Mesenchymal stem cell (in vitro differentiated cells and primary cell): ENCODE data around the gene PHC2.
A peak's percentile ranks its signal among the peaks of the same experiment; 100 is the strongest.

Experiments used
- DNase-seq: peaks from one replicate; pipeline ENCODE4 v3.0.0-alpha.2; 2013
- H2AFZ ChIP-seq: one replicate; pipeline ENCODE4 v1.6.1; 2013; ENCODE audit warnings: low read depth, mild to moderate bottlenecking, control low read depth, inconsistent platforms, low read length, moderate library complexity
- H2AK5ac ChIP-seq: 2 replicates; pipeline ENCODE4 v1.6.1; 2013; ENCODE audit warnings: low read length, moderate library complexity, mild to moderate bottlenecking, inconsistent platforms; ENCODE audit not compliant: severe bottlenecking
- H2BK120ac ChIP-seq: one replicate; pipeline ENCODE4 v1.6.1; 2013; ENCODE audit warnings: low read depth, mild to moderate bottlenecking, inconsistent platforms, low read length, moderate library complexity
- H2BK12ac ChIP-seq, 2 experiments: one replicate each; pipeline ENCODE4 v1.6.1; 2013; ENCODE audit warnings: inconsistent platforms in 2 of 2, low read length in 2 of 2, mild to moderate bottlenecking in 2 of 2, moderate library complexity in 2 of 2, control low read depth in 1 of 2
- H2BK15ac ChIP-seq: one replicate; pipeline ENCODE4 v1.6.1; 2013; ENCODE audit warnings: mild to moderate bottlenecking, low read depth, inconsistent platforms; ENCODE audit not compliant: poor library complexity, severe bottlenecking
- H2BK5ac ChIP-seq: 2 replicates; pipeline ENCODE4 v1.6.1; 2013; ENCODE audit warnings: low read depth, mild to moderate bottlenecking, low read length, control low read depth, inconsistent platforms; ENCODE audit not compliant: poor library complexity, severe bottlenecking
- H3K14ac ChIP-seq, 2 experiments: one replicate each; pipeline ENCODE4 v1.6.1; 2013; ENCODE audit warnings: inconsistent platforms in 2 of 2, low read length in 2 of 2, control low read depth in 1 of 2, mild to moderate bottlenecking in 1 of 2, moderate library complexity in 1 of 2
- H3K18ac ChIP-seq, 2 experiments: one replicate each; pipeline ENCODE4 v1.6.1; 2013; ENCODE audit warnings: inconsistent platforms in 2 of 2, low read length in 2 of 2, control low read depth in 1 of 2, low read depth in 1 of 2, mild to moderate bottlenecking in 1 of 2
- H3K23ac ChIP-seq, 2 experiments: one replicate each; pipeline ENCODE4 v1.6.1; 2013; ENCODE audit warnings: inconsistent platforms in 2 of 2, low read length in 2 of 2, mild to moderate bottlenecking in 2 of 2, moderate library complexity in 2 of 2, control low read depth in 1 of 2
- H3K27ac ChIP-seq: 2 replicates; pipeline ENCODE4 v1.5.1; 2013; ENCODE audit warnings: mild to moderate bottlenecking, moderate library complexity, low read length, control low read depth, inconsistent platforms; ENCODE audit not compliant: poor library complexity, severe bottlenecking
- H3K27me3 ChIP-seq, 2 experiments: 2 replicates each; pipeline versions ENCODE4 v1.6.1 to v1.7.0; 2013; ENCODE audit warnings: low read length in 2 of 2, mild to moderate bottlenecking in 2 of 2, moderate library complexity in 2 of 2, control low read depth in 1 of 2, inconsistent platforms in 1 of 2; ENCODE audit not compliant: control insufficient read depth in 1 of 2, insufficient read depth in 1 of 2
- H3K36me3 ChIP-seq, 2 experiments: 2 replicates each; pipeline versions ENCODE4 v1.6.1 to v1.7.0; 2013; ENCODE audit warnings: low read length in 2 of 2, control low read depth in 1 of 2, inconsistent platforms in 1 of 2, low read depth in 1 of 2, mild to moderate bottlenecking in 1 of 2; ENCODE audit not compliant: insufficient read depth in 2 of 2, control insufficient read depth in 1 of 2
- H3K4ac ChIP-seq, 2 experiments: one replicate each; pipeline ENCODE4 v1.6.1; 2013; ENCODE audit warnings: inconsistent platforms in 2 of 2, low read length in 2 of 2, mild to moderate bottlenecking in 2 of 2, moderate library complexity in 2 of 2, control low read depth in 1 of 2, low read depth in 1 of 2
- H3K4me1 ChIP-seq: 2 replicates; pipeline ENCODE4 v1.6.1; 2013; ENCODE audit warnings: low read depth, low read length, control low read depth; ENCODE audit not compliant: control insufficient read depth, insufficient read depth
- H3K4me2 ChIP-seq: 2 replicates; pipeline ENCODE4 v1.6.1; 2013; ENCODE audit warnings: low read length, mild to moderate bottlenecking, inconsistent platforms; ENCODE audit not compliant: poor library complexity, severe bottlenecking
- H3K4me3 ChIP-seq, 2 experiments: 2 replicates each; pipeline versions ENCODE4 v1.5.1 to v1.7.0; 2013; ENCODE audit warnings: low read length in 2 of 2, mild to moderate bottlenecking in 2 of 2, control low read depth in 1 of 2, low read depth in 1 of 2; ENCODE audit not compliant: insufficient read depth in 1 of 2
- H3K79me1 ChIP-seq: replicated peaks from 2 replicates; pipeline ENCODE4 v1.6.1; 2013; ENCODE audit warnings: mild to moderate bottlenecking, control low read depth, low read length, inconsistent platforms; ENCODE audit not compliant: poor library complexity, severe bottlenecking
- H3K9ac ChIP-seq: 2 replicates; pipeline ENCODE4 v1.7.0; 2013; ENCODE audit warnings: mild to moderate bottlenecking, low read length, moderate library complexity
- H3K9me3 ChIP-seq: 2 replicates; pipeline ENCODE4 v1.7.0; 2013; ENCODE audit warnings: mild to moderate bottlenecking, low read length; ENCODE audit not compliant: control insufficient read depth
- H4K8ac ChIP-seq: one replicate; pipeline ENCODE4 v1.6.1; 2013; ENCODE audit warnings: inconsistent platforms, mild to moderate bottlenecking, low read length, moderate library complexity
- H4K91ac ChIP-seq: one replicate; pipeline ENCODE4 v1.6.1; 2013; ENCODE audit warnings: mild to moderate bottlenecking, low read length, inconsistent platforms
- whole genome bisulfite sequencing: methylation state at CpG from one replicate; pipeline ENCODE4 v1.1.7; 2013; ENCODE audit warnings: mixed read lengths; 5-methylcytosine and 5-hydroxymethylcytosine counted together

The PHC2 gene

GRCh38 chr1:33468531-33468930 is 37.6 kb upstream of the PHC2 start:
- peak overlapping the region in 1 of 2 experiments; percentile 9 for H3K4ac ChIP-seq
- peaks cover 13% of the 10 kb centered on the region for H3K4me1 ChIP-seq
- no peaks in the 10 kb centered on the region for H3K36me3 ChIP-seq
- no peak overlapping the region for H2AK5ac ChIP-seq
- H2AFZ ChIP-seq: no peak overlapping the region
- no peak overlapping the region for H2BK120ac ChIP-seq
- no peak overlapping the region for H2BK5ac ChIP-seq
- peaks cover 5% of the 10 kb centered on the region for H3K79me1 ChIP-seq
- H3K27ac ChIP-seq: no peak overlapping the region
- peak overlapping the region in 1 of 2 experiments; percentile 73 for H3K18ac ChIP-seq
- H3K27me3 ChIP-seq: no peaks in the 10 kb centered on the region
- no peak overlapping the region for H4K8ac ChIP-seq
- no peaks in the 10 kb centered on the region for H3K9me3 ChIP-seq
- no peak overlapping the region for H2BK15ac ChIP-seq
- H3K9ac ChIP-seq: no peak overlapping the region
- H2BK12ac ChIP-seq: peak overlapping the region in 1 of 2 experiments; percentile 33
- 81% methylated on average over 4 of the region's 4 CpGs for WGBS
- DNase-seq: no peak
- H3K23ac ChIP-seq: no peak overlapping the region
- no peak overlapping the region for H3K4me3 ChIP-seq
- no peak overlapping the region for H4K91ac ChIP-seq
- peak overlapping the region in 1 of 2 experiments; percentile 37 for H3K14ac ChIP-seq
- no peak overlapping the region for H3K4me2 ChIP-seq

- WGBS: 92% methylated on average over 4 of the region's 4 CpGs
- Histone ChIP-seq H3K4me2 (no peak overlapping the region), H3K23ac (no peak overlapping the region), H4K8ac (no peak overlapping the region), H2AFZ (no peak overlapping the region), H2AK5ac (no peak overlapping the region), H2BK12ac (peak overlapping the region in 1 of 2 experiments; percentile 48), H3K27me3 (no peaks in the 10 kb centered on the region), H2BK120ac (no peak overlapping the region), H3K14ac (no peak overlapping the region), H3K9ac (no peak overlapping the region), H3K18ac (no peak overlapping the region), H3K9me3 (no peaks in the 10 kb centered on the region), H2BK15ac (no peak overlapping the region), H3K4me3 (no peak overlapping the region), H3K36me3 (no peaks in the 10 kb centered on the region), H4K91ac (no peak overlapping the region), H3K79me1 (peaks cover 2% of the 10 kb centered on the region), H3K4ac (no peak overlapping the region), H3K27ac (no peak overlapping the region), H3K4me1 (peaks cover 13% of the 10 kb centered on the region), H2BK5ac (no peak overlapping the region)
- DNase-seq: no peak
Observed at GRCh38 chr1:33468011-33468410, 37.1 kb upstream of the PHC2 start.

GRCh38 chr1:33466159-33466558 is 35.3 kb upstream of the PHC2 start:
- Histone ChIP-seq H4K91ac (no peak overlapping the region), H3K4me2 (no peak overlapping the region), H3K9me3 (no peaks in the 10 kb centered on the region), H3K27me3 (no peaks in the 10 kb centered on the region), H3K18ac (no peak overlapping the region), H2BK15ac (no peak overlapping the region), H3K23ac (no peak overlapping the region), H2AFZ (no peak overlapping the region), H3K4me3 (no peak overlapping the region), H3K4ac (no peak overlapping the region), H2AK5ac (no peak overlapping the region), H2BK5ac (no peak overlapping the region), H2BK120ac (no peak overlapping the region), H3K36me3 (no peaks in the 10 kb centered on the region), H4K8ac (no peak overlapping the region), H3K79me1 (no peaks in the 10 kb centered on the region), H3K4me1 (peaks cover 17% of the 10 kb centered on the region), H3K27ac (no peak overlapping the region), H3K9ac (no peak overlapping the region), H3K14ac (no peak overlapping the region), H2BK12ac (peak overlapping the region in 1 of 2 experiments; percentile 29)
- 94% methylated on average over 6 of the region's 6 CpGs for WGBS
- no peak for DNase-seq

GRCh38 chr1:33465316-33465715 is 34.4 kb upstream of the PHC2 start:
- H3K18ac ChIP-seq: no peak overlapping the region

More at GRCh38 chr1:33465316-33465715, 34.4 kb upstream of the PHC2 start:
- peaks cover 18% of the 10 kb centered on the region for H3K4me1 ChIP-seq
- no peaks in the 10 kb centered on the region for H3K79me1 ChIP-seq
- no peak overlapping the region for H4K8ac ChIP-seq
- H3K4me3 ChIP-seq: no peak overlapping the region
- H3K27ac ChIP-seq: no peak overlapping the region
- 95% methylated on average over 1 of the region's 2 CpGs for WGBS
- H3K27me3 ChIP-seq: no peaks in the 10 kb centered on the region
- no peak overlapping the region for H3K23ac ChIP-seq
- H3K4ac ChIP-seq: no peak overlapping the region
- H2BK12ac ChIP-seq: no peak overlapping the region
- H2BK120ac ChIP-seq: no peak overlapping the region
- H3K36me3 ChIP-seq: no peaks in the 10 kb centered on the region
- H2AFZ ChIP-seq: no peak overlapping the region
- no peak overlapping the region for H2BK15ac ChIP-seq
- no peak overlapping the region for H3K4me2 ChIP-seq
- H3K9ac ChIP-seq: no peak overlapping the region
- no peak for DNase-seq
- no peak overlapping the region for H3K14ac ChIP-seq
- H2AK5ac ChIP-seq: no peak overlapping the region
- no peak overlapping the region for H4K91ac ChIP-seq
- no peak overlapping the region for H2BK5ac ChIP-seq
- no peaks in the 10 kb centered on the region for H3K9me3 ChIP-seq
